ENCODE measurements around the gene GNAS. TPM values are rescaled to one million over a fixed set of nuclear protein-coding genes. Genes with fewer than 3 reads are reported as not detected.
A peak's percentile ranks its signal among the peaks of the same experiment; 100 is the strongest.

GNAS gene
- total and polyA plus RNA-seq, 10 of the 15 experiments (the other 5 are each of a cell fraction or from before 2014, with no cell fraction given) = 209 to 950 (median 394) TPM

DNA sequence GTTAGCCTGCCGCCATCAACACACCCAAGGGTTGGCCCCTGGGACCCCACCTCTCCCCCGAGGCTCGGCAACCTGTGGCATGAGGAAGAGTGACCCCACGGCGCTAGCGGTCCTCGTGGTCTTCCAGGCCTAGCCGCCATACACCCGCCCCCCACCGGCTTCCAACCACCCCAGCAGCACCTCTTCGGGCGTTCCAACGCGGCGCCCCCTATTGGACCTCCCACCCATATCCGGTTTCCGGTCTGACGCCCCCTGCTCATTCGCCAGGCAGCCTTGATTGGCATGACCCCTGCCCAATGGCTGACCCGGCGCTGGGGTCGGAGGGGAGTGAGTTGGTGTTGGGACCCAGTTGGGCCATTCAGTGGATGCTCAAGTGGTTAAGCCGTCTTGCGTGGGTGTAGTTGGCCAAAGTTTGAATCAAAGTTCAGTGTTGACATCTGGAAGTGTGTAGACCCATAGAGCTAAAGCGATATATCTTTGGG is 1.8 kb upstream of the GNAS start, which contains the start of gene GNAS-AS1 (continued):
- no peak for TF ChIP-seq MLLT1 (IDR thresholded peaks at IDR 0.05)
- no peak for TF ChIP-seq ZBTB4 (CRISPR knock-in tag; IDR thresholded peaks at IDR 0.05)
- no peak for TF ChIP-seq ESRRA (IDR thresholded peaks at IDR 0.05; ENCODE audit: low read length)
- no peak for TF ChIP-seq FOXM1 (IDR thresholded peaks at IDR 0.05; ENCODE audit: low read depth, low read length)
- TF ChIP-seq, protein P1, sequence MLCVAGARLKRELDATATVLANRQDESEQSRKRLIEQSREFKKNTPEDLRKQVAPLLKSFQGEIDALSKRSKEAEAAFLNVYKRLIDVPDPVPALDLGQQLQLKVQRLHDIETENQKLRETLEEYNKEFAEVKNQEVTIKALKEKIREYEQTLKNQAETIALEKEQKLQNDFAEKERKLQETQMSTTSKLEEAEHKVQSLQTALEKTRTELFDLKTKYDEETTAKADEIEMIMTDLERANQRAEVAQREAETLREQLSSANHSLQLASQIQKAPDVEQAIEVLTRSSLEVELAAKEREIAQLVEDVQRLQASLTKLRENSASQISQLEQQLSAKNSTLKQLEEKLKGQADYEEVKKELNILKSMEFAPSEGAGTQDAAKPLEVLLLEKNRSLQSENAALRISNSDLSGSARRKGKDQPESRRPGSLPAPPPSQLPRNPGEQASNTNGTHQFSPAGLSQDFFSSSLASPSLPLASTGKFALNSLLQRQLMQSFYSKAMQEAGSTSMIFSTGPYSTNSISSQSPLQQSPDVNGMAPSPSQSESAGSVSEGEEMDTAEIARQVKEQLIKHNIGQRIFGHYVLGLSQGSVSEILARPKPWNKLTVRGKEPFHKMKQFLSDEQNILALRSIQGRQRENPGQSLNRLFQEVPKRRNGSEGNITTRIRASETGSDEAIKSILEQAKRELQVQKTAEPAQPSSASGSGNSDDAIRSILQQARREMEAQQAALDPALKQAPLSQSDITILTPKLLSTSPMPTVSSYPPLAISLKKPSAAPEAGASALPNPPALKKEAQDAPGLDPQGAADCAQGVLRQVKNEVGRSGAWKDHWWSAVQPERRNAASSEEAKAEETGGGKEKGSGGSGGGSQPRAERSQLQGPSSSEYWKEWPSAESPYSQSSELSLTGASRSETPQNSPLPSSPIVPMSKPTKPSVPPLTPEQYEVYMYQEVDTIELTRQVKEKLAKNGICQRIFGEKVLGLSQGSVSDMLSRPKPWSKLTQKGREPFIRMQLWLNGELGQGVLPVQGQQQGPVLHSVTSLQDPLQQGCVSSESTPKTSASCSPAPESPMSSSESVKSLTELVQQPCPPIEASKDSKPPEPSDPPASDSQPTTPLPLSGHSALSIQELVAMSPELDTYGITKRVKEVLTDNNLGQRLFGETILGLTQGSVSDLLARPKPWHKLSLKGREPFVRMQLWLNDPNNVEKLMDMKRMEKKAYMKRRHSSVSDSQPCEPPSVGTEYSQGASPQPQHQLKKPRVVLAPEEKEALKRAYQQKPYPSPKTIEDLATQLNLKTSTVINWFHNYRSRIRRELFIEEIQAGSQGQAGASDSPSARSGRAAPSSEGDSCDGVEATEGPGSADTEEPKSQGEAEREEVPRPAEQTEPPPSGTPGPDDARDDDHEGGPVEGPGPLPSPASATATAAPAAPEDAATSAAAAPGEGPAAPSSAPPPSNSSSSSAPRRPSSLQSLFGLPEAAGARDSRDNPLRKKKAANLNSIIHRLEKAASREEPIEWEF (IDR thresholded peaks at IDR 0.05; ENCODE audit: insufficient replicate concordance, low read depth, low read length) = no peak
- TF ChIP-seq TAF1 (IDR thresholded peaks at IDR 0.05; ENCODE audit: borderline replicate concordance, low read depth, low read length) = no peak
- TF ChIP-seq JUNB (IDR thresholded peaks at IDR 0.05) = no peak
- TF ChIP-seq RELA (IDR thresholded peaks at IDR 0.05; ENCODE audit: borderline replicate concordance, partially characterized antibody) = no peak
- TF ChIP-seq ZNF622 (IDR thresholded peaks at IDR 0.05) = no peak
- TF ChIP-seq, protein P2, sequence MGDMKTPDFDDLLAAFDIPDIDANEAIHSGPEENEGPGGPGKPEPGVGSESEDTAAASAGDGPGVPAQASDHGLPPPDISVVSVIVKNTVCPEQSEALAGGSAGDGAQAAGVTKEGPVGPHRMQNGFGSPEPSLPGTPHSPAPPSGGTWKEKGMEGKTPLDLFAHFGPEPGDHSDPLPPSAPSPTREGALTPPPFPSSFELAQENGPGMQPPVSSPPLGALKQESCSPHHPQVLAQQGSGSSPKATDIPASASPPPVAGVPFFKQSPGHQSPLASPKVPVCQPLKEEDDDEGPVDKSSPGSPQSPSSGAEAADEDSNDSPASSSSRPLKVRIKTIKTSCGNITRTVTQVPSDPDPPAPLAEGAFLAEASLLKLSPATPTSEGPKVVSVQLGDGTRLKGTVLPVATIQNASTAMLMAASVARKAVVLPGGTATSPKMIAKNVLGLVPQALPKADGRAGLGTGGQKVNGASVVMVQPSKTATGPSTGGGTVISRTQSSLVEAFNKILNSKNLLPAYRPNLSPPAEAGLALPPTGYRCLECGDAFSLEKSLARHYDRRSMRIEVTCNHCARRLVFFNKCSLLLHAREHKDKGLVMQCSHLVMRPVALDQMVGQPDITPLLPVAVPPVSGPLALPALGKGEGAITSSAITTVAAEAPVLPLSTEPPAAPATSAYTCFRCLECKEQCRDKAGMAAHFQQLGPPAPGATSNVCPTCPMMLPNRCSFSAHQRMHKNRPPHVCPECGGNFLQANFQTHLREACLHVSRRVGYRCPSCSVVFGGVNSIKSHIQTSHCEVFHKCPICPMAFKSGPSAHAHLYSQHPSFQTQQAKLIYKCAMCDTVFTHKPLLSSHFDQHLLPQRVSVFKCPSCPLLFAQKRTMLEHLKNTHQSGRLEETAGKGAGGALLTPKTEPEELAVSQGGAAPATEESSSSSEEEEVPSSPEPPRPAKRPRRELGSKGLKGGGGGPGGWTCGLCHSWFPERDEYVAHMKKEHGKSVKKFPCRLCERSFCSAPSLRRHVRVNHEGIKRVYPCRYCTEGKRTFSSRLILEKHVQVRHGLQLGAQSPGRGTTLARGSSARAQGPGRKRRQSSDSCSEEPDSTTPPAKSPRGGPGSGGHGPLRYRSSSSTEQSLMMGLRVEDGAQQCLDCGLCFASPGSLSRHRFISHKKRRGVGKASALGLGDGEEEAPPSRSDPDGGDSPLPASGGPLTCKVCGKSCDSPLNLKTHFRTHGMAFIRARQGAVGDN (IDR thresholded peaks at IDR 0.05) = no peak
- no peak for TF ChIP-seq TCF3 (IDR thresholded peaks at IDR 0.05; ENCODE audit: borderline replicate concordance, insufficient read depth, low read depth, low read length)
- TF ChIP-seq USF1 (IDR thresholded peaks at IDR 0.05; ENCODE audit: borderline replicate concordance, extremely low read length, insufficient read depth, low read depth, low read length) = no peak
- 0 out of 2 replicates have a peak, but pooled peaks have one; percentile 38 for TF ChIP-seq SIN3A (IDR thresholded peaks at IDR 0.05; ENCODE audit: low read depth, low read length)
- TF ChIP-seq NR2C1 (IDR thresholded peaks at IDR 0.05) = peak; percentile 72
